LoVo (cell line): Measurements from ENCODE around the gene TBC1D5.
A peak's percentile ranks its signal among the peaks of the same experiment; 100 is the strongest.

Source experiments
- DNase-seq: peaks from one replicate; pipeline ENCODE4 v3.0.0-alpha.2; 2016; ENCODE audit warnings: low spot score

TBC1D5 gene

DNA sequence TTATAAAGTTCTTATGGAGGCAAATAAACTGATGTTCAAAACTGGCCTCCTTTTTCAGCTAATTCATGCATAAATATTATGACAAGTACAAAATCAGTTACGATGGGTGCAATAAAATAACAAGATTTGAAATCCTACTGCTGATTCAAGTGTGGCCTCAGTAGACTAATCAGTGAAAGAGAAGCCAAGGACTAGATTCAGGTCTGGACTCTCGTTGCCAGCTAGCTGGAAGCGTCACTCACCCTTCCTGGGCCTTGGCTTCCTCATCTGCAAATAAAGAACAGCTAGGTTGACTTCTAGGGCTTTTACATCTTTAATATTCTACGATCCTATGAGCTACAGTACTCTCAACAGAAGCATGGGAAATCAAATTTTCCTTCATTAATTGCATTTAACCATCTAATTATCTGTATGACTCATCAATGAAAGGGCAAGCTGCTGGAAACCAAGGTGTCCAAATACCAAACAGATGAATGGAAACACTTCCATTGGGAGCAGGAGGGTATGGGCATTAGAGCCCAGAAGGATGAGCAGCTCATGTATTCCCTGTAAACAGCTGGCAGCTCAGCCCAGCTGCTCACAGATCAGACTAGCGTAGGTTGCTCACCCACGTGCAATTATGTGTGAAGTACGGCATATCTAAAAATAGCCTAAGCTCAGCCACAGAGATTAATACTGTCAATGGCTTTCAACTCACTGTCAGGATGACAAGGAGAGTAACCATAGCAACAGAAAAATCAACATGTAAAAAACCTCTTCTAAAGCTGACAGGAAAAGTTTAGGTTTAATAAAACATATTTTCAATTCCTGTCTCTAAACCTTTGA lies 562.8 kb downstream of the TBC1D5 start:
- no peak for DNase-seq

DNA sequence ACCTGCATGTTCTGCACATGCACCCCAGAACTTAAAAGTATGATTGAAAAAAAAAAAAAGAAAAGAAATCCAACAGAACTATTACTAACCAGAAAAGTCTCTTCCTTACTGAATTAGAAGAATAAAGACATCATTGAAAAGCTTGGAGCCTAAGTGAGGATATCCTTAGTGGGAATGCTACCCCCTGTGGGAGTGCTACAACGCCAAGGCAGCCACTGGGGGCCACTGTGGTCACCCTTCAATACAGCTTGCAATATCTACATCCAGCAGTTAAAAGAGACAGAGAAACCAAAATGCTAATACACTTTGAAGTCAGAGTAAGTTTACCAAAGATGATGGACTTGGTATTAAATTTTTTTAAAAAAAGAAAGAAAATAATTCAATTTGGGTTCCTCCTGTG lies 565.7 kb downstream of the TBC1D5 start:
- no peak for DNase-seq

DNA sequence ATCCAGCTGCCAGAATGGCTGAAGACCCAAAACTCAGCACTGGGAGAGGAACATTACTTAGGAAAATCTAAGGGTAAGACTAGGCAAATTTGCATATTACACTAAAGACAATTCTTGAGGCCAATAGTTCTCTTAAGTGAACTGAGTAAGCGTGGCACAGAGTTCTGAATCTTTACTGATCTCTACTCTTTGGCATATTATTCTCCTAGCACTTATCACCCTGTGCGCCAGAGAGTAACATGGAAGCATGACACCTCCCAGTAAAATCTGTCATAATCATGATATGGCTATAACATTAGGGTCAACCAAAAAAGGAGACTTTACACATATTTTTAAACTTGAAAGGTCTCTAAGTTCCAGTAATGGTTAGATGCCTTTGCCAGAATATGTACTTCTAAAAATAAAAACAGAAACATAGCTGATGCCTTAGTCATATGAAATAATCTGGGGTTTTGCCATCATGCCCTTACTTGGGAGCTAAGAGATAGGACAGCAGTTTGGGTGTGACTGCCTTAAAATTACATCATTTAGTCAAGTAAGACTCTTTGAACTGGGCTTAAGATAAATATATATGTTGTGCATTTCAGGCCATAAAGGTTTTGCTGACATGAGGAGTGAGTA lies 567.1 kb downstream of the TBC1D5 start:
- DNase-seq, result peak; percentile 2

DNA sequence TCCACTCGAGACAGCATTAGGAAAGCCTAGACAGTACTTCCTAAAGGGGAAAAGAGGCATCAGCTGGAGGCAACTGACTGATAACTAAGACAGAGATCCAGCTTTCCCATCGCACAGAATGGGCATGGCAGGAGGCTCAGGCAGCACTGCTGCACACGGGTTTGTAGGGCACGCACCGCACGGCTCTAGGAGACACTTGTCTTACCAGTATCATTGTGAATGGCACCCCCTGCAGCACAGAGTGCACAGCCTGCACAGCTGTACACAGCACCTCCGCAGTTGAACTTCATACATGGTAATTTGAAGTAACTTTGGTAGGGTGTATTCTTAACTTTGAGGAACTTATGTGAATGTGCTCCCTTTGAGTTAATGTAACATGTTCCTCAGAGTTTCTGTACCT lies 576.1 kb downstream of the TBC1D5 start:
- DNase-seq, result no peak

DNA sequence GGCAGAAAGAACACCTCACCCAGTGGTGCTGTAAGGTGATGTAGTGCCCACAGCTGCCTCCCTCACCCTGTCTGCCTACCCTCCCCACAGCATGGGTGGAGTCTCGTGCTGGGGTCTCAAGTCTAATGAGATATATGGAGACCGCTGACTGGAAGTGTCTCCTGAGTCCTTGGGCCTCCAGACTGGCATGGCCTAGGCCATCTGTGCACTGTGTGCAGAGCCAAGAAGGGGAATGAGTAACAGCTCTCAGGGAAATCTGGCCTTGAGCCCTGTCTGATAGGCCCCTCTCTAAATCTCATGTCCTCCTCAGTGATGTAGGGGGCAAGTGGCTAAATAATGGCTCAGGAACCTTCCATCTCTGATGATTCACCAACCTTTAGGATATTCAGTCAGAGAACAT lies 580.3 kb downstream of the TBC1D5 start:
- DNase-seq, result no peak

DNA sequence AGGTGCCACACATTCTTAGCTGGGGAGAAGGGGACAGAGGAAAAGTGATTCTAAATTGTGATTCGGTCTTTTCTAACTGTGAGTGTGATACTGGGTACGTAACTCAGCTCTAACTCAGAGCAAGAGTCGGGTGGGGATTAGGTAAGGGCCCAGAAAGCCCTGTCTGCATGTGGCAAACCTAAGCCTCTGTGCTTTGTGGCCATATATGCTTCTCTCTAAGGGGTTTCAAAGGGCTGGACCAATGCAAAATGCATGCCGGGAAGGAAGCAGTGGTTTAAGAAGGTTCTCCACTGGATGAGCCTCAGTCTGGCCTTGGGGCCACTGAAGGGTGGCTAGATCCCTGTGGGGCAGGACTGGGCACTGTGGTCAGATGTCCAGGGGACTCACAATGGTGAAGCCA lies 581.8 kb downstream of the TBC1D5 start:
- DNase-seq, result no peak

DNA sequence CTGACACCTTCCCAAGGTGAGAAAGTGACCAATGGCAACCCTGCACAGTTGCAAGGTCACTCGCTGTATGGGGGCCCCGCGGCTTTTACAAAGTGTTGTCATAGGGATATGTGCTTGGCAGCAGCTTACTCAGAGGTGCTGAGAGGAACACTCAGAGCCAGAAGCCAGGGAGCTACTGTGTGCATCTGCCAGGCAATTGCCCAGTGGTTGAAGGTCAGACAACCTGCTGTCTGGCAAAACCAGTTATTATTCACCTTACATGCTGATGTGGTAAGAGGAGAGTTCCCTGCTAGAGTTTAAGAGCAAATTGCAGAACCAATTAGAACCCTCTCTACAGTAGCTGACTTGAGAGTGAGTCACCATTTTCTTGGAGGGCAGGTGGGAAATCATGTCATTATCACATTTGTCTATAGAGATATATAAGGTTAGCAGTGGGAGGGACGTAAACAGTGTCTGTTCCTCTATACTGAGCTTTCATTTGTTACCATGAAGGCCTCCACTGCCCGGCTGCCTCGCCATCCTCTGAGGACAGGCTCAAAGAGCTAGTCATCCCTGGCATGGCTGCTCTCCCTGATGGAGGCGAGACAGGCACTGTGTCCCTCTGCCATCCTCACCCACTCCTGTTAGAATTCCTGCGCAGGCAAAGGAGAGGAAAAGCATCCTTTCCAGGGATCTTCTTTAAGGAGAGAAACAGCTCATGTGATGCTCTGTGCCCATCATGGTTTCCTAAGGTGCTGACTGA lies 583.3 kb downstream of the TBC1D5 start:
- no peak for DNase-seq

DNA sequence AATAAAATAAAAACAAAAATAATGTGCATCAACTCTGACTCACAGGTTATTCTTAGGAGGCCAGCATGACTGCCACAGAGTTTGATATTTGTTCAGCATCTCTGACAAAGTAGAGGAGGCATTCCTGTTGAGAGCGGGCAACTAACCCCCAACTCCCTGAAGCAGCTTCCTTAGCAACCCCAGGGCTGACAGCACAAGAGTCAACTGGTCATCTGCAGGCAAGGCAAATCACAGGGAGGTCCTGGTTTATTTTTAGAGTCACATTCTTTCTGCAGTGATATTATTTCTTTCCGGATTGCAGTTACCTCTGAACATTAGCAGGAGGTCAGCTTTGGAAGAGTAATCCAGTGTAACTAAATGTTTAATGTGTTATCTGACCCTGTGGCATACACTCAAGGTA lies 584.7 kb downstream of the TBC1D5 start:
- DNase-seq, result no peak

DNA sequence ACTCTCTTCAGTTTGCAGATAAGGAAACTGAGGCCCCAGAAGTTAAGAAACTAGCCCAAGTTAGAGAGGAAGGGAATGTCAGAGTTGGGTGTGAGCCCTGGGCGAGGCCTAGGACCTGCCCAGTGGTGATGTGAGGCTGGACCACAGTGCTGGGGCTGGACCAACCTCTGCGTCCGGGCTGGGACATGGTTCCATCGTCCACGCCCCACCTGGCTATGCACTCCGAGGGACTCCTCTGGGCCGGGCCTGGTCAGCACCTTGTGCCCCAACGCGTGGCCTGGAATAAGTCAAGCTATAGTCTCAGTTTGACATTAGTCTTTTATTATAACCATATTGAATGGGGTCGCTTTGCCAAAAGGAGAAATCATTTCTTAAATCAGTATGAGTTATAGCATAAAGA lies 585.6 kb downstream of the TBC1D5 start:
- DNase-seq, result no peak

DNA sequence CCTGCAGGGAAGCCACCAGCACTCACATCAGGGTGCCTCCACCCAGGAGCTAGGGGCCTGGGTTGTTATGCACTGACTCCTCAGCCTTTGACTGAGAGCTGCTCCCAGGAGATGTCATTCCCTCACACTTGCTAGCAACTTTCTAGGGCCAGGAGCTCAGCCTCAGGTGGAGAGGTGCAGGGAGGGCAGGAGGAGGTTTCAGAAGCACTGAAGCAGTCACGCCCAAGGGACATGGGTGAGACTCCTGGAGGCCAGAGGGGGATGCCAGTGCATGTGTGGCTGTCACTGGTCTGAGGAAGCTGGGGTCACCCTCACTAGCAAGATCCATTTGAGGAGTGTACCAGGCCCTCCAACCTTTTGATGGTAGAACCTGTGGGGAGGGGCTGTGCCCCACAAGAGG lies 586.5 kb downstream of the TBC1D5 start:
- DNase-seq, result no peak

DNA sequence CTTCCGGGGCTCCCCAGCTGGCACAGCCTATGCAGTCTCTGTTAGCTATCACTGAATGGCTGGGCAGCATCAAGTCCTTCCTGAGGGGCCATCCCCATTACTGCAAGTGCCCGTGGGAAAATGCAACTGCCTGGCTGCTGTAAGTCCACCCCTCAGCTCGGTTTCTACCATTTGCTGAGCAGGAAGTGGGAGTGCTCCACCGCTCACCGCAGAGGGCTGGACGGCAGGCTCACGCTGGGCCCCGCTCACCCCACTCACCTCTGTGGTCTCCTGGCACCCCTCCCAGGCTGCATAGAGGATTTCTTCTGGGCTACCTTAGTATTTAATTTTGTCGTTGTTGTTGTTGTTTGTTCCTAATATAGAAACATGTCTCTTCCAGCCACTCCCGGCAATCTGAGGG lies 587.5 kb downstream of the TBC1D5 start:
- no peak for DNase-seq

DNA sequence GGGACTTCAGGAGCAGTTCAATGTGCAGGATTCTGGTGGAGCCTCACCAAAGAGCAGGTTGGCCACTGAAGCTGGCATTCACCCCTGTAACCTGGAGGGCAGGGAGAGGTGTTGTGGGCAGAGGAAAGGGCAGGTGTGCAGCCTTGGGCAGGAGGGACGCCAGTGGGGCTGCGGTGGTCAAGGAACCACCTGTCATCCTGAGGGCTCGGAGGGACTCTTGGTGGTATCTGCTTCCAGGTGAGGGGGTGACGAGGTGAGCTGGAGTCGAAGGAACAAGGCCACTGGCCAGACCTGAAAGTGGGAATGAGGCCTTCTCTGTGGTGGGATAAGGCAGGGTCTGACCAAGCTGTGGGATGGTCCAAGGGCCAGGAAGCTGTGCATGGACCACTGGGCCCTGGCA lies 588.2 kb downstream of the TBC1D5 start:
- no peak for DNase-seq

DNA sequence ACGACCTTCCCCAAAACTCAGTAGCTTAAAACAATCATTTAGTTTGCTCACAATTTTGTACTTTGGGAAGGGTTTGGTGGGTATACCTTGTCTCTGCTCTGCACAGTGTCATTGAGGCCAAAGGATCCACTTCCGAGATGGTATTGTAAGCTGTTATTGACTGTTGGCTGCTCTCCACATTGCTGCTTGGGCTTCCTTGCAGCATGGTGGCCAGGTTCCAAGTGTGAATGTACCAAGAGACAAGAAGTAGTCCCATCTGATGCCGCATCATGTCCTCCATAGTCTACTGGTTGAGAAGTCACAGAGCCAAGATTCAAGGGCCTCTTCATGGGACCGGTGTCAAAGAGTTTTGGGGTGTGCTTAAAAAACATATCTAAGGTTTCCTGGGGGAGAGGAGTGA lies 589.2 kb downstream of the TBC1D5 start:
- DNase-seq, result no peak

DNA sequence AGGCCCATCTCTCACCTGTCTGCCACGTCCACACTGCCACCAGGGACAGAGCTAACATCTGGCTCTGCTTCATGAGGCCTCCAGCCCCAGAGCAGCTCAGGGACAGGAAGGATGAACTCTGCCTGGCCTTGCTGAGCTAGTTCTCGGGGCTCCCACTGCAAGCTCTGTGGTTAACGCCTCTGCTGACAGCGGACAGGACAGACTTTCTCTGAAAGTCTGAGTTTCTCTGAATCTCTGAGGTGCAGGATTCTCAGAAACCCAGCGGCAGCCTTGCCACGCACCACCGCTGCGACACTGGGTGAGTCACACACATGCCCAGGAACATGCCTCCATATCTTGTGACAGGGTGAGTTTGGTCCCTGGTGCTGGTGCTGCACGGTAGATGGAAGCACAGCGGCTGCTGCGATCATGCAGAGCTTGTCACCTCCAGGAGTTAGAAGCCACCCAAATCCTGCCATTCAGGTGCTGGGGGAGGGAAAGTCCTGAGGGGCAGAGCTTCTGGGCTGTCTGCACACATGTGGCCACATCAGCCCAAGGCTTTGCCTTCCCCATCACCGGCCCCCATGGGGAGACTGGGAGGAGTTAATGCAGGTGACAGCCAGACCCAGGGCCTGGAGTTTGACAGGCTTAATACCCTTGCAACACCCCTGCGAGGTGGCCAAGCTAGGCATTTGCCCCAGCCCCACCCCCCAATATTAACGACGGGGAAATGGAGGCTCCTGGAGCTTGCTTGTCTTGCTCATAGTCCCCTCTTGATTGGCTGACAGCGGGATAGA lies 590.6 kb downstream of the TBC1D5 start:
- DNase-seq, result no peak

DNA sequence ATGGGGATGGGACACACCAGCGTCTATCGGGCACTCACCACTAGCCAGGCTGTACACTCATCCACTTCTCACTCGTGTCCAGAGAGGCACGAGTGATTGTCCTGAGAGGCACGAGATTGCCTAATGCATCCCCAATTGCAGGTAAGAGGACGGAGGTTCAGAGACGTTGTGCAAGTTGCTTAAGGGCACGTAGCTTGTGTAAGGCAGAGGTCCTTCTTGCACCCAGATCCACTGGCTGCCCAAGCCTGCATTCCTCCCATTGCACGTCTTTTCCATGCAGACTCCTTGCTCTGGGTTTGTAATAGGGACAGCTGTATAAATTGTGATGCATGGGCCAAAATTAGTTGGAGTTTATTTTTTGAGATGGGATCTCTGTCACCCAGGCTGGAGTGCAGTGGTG lies 593.4 kb downstream of the TBC1D5 start:
- no peak for DNase-seq

DNA sequence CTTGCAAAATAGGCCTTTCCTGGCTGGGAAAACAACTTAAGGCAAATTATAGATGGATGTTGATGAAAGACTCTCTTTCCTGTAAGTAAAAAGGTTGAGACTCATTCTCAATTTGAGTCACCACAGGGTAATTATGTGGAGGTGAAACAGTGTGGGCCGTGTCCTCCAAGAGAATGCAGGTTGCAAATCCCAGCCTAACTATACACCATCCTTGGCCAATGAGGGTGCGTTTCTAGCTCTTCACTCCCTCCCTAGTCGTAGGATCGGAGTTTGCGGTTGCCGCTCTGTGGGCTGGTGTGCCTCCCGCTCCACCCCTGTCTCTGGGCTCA lies 597.8 kb downstream of the TBC1D5 start:
- no peak for DNase-seq

DNA sequence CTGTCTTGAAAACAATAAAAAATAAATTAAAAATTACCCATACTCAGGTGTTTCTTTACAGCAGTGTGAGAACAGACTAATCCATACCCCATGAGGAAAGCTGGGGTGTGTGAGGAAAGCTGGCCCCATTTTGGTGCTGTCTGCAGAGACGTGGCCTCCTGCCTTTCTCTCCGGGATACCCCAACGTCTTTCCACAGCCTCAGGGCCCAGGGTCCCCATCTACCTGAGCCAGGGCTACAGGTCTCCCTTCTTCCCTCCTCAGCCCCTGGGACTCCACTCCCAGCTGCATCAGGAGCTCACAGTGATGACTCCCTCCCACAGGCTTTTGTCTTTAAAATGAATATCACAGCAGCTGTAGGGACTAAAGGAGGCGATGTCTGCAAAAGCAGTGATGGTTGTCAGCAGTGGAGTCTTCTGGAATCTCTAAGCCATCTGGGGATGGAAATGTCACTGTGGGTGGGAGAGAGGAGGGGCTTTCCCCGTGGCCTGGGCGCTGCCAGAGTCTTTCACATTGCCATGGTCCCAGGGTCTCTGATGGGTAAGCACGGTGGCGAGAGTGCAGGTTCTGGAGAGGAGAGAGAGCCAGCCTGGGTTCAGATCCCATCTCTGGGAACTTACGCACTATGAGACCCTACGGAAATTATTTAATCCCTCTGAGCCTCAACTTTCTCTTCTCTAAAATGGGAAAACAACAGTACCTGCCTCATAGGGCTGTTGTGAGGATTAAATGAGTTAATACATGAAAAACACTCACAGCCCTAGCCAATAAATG lies 598.4 kb downstream of the TBC1D5 start:
- no peak for DNase-seq

DNA sequence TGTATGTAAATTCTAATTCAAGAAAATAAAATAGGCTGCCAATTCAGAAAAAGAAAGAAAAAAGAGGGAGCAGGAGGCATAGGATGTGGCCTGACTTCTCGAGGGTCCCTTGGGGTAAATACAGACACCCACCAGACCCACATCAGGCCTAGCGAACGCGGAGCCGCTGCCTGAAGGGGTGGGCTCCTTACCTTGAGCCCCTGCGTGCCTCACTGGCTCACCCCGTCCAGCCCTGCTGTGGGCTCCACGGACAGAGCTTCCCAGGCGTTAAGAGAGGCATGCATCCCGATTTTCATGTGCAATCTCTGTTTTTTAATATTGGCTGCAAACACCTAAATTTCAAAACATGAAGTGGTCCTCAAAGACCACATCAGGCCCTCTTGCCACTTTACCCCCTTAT lies 599.9 kb downstream of the TBC1D5 start:
- no peak for DNase-seq

DNA sequence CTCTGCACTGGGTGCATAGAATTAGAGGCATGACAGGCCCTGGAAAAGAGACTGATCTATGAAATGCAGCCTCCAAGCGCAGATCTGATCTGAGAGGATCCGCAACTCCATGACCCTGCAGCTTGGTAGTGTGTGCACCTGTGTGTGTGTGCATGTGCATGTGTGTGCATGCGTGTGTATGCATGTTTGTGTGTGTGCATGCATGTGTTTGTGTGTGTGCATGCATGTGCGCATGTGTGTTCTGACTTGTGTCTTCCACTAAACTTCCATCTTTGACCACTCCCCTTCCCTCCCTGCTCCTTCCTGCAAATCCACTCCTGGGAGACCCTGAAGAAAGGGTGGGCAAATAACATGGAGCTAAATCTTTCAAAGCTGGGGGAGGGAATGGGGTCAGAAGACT lies 600.7 kb downstream of the TBC1D5 start:
- no peak for DNase-seq

DNA sequence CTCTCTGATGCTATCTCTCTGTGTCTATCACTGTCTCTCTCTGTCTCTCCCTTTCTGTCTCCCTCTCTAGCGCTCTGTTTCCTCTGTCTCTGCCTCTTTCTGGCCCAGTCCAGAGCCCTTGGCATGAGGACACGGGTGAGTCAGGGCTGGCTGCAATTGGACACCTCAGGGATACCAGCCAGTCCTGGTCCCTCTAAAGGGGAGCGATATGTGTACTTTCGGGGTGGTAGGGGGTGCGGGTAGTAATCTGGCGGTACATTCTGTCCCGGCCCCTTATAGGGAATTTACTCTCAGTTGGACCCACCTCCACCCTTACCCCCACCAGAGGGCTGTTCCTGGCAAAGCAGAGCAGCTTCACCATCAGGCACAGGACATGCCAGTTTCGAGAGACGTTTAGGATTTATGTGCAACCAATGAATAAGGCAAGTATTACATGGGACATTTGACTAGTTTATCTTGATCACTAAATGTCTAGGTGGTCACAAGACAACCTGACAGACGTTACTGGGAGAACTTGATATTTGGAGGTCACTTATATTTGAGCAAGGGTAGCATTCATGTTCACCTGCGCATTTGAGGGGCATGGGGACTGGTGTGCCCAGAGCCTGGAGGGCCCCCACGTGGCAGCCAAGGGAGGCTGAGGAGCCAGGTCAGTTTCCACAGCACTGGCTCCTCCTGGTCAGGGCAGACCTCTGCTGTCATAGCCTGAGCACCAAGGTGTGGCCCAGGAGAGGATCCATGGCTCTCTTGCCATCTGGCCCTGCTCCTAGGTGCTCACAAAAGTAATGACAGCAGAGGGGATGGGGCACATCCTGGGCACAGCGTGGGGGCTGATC lies 601.5 kb downstream of the TBC1D5 start:
- no peak for DNase-seq
